Kidney glomerular epithelial cell (primary cell): ENCODE measurements around the gene TRERF1.
"Not testable (repeated sequence)": the region's sequence is repeated elsewhere in the genome, so short reads cannot be mapped to it uniquely, and the experiment has no call there.

Experiments
- DNase-seq: peaks from one replicate; lab custom pipeline; 2025; lab: John Stamatoyannopoulos, UW

TRERF1 gene

GRCh38 chr6:42337985-42338743, 113.6 kb downstream of the TRERF1 start:
- no peak for DNase-seq

- DNase-seq = no peak
Observed at GRCh38 chr6:42336431-42336830, 115.3 kb downstream of the TRERF1 start.

GRCh38 chr6:42335896-42336295, 115.8 kb downstream of the TRERF1 start:
- no peak for DNase-seq

- DNase-seq = no peak
Observed at GRCh38 chr6:42334870-42335269, 116.9 kb downstream of the TRERF1 start.

- DNase-seq = no peak
Observed at GRCh38 chr6:42333612-42334011, 118.1 kb downstream of the TRERF1 start.

GRCh38 chr6:42332916-42333315, 118.8 kb downstream of the TRERF1 start:
- no peak for DNase-seq

- DNase-seq = no peak
Observed at GRCh38 chr6:42331019-42331418, 120.7 kb downstream of the TRERF1 start.

GRCh38 chr6:42326248-42326647, 125.5 kb downstream of the TRERF1 start:
- no peak for DNase-seq

- not testable (repeated sequence) for DNase-seq
Observed at GRCh38 chr6:42324656-42325324, 126.9 kb downstream of the TRERF1 start.

GRCh38 chr6:42322676-42323075, 129.1 kb downstream of the TRERF1 start:
- no peak for DNase-seq

- DNase-seq = no peak
Observed at GRCh38 chr6:42321976-42322375, 129.8 kb downstream of the TRERF1 start.

- no peak for DNase-seq
Observed at GRCh38 chr6:42320762-42321161, 131.0 kb downstream of the TRERF1 start.

- no peak for DNase-seq
Observed at GRCh38 chr6:42318480-42318879, 133.2 kb downstream of the TRERF1 start.

GRCh38 chr6:42316981-42317380, 134.7 kb downstream of the TRERF1 start:
- DNase-seq = peak; percentile 21

GRCh38 chr6:42315991-42316970, 135.4 kb downstream of the TRERF1 start:
- peak; percentile 96 for DNase-seq

- DNase-seq = no peak
Observed at GRCh38 chr6:42315259-42315990, 136.3 kb downstream of the TRERF1 start.

GRCh38 chr6:42314571-42315258, 137.0 kb downstream of the TRERF1 start:
- DNase-seq = no peak

- no peak for DNase-seq
Observed at GRCh38 chr6:42313941-42314570, 137.7 kb downstream of the TRERF1 start.

- DNase-seq = no peak
Observed at GRCh38 chr6:42313038-42313437, 138.7 kb downstream of the TRERF1 start.

GRCh38 chr6:42307141-42307470, 144.6 kb downstream of the TRERF1 start:
- DNase-seq = no peak
